GM10266 (cell line): Measurements from ENCODE around the gene FLT4.

Source experiments
- DNase-seq: peaks from one replicate; pipeline ENCODE4 v3.0.0; 2012; ENCODE audit errors: extremely low spot score
- TF ChIP-seq, protein P1 (sequence below): IDR thresholded peaks from 2 replicates; pipeline ENCODE4 v1.5.1; 2012; ENCODE audit warnings: mild to moderate bottlenecking, low read depth; ENCODE audit not compliant: control insufficient read depth, insufficient read depth; ENCODE audit errors: missing control alignments

Gene FLT4

GRCh38 chr5:180628211-180628610, 21.2 kb downstream of the FLT4 start:
- TF ChIP-seq, protein P1, sequence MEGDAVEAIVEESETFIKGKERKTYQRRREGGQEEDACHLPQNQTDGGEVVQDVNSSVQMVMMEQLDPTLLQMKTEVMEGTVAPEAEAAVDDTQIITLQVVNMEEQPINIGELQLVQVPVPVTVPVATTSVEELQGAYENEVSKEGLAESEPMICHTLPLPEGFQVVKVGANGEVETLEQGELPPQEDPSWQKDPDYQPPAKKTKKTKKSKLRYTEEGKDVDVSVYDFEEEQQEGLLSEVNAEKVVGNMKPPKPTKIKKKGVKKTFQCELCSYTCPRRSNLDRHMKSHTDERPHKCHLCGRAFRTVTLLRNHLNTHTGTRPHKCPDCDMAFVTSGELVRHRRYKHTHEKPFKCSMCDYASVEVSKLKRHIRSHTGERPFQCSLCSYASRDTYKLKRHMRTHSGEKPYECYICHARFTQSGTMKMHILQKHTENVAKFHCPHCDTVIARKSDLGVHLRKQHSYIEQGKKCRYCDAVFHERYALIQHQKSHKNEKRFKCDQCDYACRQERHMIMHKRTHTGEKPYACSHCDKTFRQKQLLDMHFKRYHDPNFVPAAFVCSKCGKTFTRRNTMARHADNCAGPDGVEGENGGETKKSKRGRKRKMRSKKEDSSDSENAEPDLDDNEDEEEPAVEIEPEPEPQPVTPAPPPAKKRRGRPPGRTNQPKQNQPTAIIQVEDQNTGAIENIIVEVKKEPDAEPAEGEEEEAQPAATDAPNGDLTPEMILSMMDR = no peak
- DNase-seq = no peak

DNA sequence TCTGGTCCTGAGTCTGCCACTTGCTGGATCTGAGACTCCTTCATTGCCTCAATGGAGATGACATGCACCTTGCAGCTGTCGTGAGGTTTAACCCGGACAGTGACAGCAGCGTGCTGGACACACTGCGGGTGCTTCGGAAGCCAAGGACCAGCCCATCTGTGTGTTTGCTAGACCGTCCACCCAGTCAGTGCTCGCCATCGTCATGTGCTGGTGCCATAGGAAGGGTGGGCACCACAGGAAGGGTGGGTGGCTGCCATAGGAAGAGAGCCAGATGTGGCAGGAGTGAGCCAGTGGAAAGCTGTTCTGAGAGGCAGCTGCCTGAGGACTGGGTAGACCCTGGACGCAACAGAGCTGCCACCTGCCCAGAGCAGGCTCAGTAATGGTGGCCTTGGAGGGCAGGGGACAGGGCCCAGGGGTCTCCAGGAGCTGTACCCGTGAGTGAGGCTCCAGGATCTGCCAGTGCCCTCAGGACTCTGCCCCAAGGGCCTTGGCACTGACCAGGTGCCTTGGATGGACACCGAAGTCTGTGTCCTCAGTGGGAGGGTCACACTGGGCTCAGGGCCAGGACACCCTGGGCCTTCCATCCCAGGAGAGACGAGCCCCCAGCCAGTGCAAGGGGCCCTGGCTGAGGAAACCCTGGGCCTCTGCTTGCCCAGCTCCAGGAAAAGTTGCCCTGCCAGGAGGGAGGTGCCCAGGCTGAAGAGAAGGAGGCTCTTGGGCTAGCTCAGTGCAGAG, 21.8 kb downstream of the FLT4 start:
- TF ChIP-seq, protein P1 = no peak

DNA sequence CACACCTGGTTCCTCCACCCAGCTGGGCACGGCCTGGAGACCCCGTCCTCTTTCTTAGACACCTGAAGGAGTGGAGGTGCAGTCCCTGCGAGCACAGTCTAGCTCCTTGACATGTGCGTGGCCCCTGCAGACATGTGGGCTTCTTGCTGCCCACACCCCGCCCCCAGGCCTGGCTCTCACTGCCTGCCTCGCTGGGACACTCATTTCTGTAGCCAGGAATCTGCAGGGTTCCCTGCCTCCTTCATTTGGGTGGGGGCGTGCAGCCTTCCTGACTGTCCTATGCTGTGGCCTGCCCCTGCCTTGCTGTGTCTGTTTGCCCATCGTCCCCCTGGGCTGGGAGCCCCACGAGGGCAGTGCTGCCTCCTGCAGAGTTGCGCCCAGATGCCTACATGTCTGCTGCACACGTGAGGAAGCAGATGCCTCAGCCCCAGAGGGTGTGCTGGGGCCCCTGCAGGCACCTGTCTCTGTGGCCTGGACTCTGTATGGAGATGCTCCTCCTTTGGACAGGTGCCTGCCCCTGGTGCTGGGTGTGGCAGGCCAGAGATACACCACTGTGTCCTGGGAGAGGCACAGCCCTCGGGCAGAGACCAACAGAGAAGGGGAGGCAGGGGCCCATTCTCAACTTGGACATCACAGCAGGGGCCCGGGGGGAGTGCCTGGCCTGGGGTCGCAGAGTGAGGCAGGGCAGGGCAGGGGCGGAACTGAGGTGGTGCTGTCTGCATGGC, 22.6 kb downstream of the FLT4 start:
- DNase-seq = no peak

More for the DNA sequence above, 21.8 kb downstream of the FLT4 start:
- no peak for DNase-seq

GRCh38 chr5:180625791-180626660, 23.4 kb downstream of the FLT4 start:
- DNase-seq = no peak
- TF ChIP-seq, protein P1 = no peak

More for the DNA sequence above, 22.6 kb downstream of the FLT4 start:
- TF ChIP-seq, protein P1 = no peak

GRCh38 chr5:180625125-180625790, 24.1 kb downstream of the FLT4 start:
- TF ChIP-seq, protein P1 = no peak
- no peak for DNase-seq

DNA sequence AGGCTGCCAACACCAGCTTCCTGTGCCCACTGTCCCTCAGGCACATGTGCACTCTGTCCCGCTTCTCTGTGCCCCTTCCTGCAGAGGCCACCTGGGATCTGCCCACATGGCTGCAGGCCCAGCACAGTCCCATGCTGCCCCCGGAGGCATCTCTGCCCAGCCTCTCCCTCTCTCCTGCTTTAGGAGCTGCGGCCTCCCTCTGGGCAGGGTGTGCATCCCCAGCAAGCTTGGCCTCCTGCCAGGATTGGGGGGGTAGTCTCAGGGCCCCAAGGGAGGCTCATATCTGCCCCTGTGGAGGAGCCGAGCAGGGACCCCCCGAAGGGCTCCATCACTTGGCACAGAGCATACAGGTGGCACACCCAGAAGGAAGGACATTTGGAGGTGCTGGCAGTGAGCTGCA, 24.8 kb downstream of the FLT4 start:
- DNase-seq = no peak
- TF ChIP-seq, protein P1 = no peak
